Liver (tissue), 9 donors: Measurements from ENCODE around the gene DAPK3. TPM values are rescaled to one million over a fixed set of nuclear protein-coding genes. Genes with fewer than 3 reads are reported as not detected.
"Not testable (repeated sequence)": the region's sequence is repeated elsewhere in the genome, so short reads cannot be mapped to it uniquely, and the experiment has no call there.

Experiments used
- DNase-seq: peaks from one replicate; pipeline ENCODE4 v3.0.0-alpha.2; 2017; ENCODE audit warnings: low spot score
- H3K27ac ChIP-seq, 2 donors: one replicate each; pipeline ENCODE4 v1.7.0; 2013; ENCODE audit warnings: inconsistent platforms in 2 of 2, low read length in 2 of 2, control low read depth in 1 of 2, low read depth in 1 of 2, mild to moderate bottlenecking in 1 of 2
- H3K27me3 ChIP-seq, 4 donors: one replicate each; pipeline versions ENCODE4 v1.6.1 to v1.7.0; 2013; ENCODE audit warnings: low read length in 3 of 4, inconsistent platforms in 1 of 4, mild to moderate bottlenecking in 1 of 4, moderate library complexity in 1 of 4; ENCODE audit not compliant: control insufficient read depth in 4 of 4, insufficient read depth in 4 of 4
- H3K36me3 ChIP-seq, 4 donors: one replicate each; pipeline versions ENCODE4 v1.6.1 to v1.7.0; 2013; ENCODE audit warnings: low read length in 3 of 4, mild to moderate bottlenecking in 3 of 4, low read depth in 1 of 4, moderate library complexity in 1 of 4; ENCODE audit not compliant: control insufficient read depth in 4 of 4, insufficient read depth in 3 of 4
- H3K4me1 ChIP-seq, 4 donors: one replicate each; pipeline versions ENCODE4 v1.6.1 to v1.7.0; 2013; ENCODE audit warnings: low read length in 3 of 4, mild to moderate bottlenecking in 3 of 4, moderate library complexity in 1 of 4; ENCODE audit not compliant: control insufficient read depth in 4 of 4, insufficient read depth in 4 of 4
- H3K4me3 ChIP-seq, 3 donors: one replicate each; pipeline versions ENCODE4 v1.6.1 to v1.7.0; 2013; ENCODE audit warnings: low read length in 3 of 3, control low read depth in 1 of 3, low read depth in 1 of 3, mild to moderate bottlenecking in 1 of 3
- H3K9ac ChIP-seq, 2 donors: one replicate each; pipeline ENCODE4 v1.7.0; 2013; ENCODE audit warnings: low read length in 2 of 2, mild to moderate bottlenecking in 2 of 2, moderate library complexity in 2 of 2, control low read depth in 1 of 2, low read depth in 1 of 2
- H3K9me3 ChIP-seq, 4 donors: one replicate each; pipeline versions ENCODE4 v1.6.1 to v1.7.0; 2013; ENCODE audit warnings: low read length in 3 of 4; ENCODE audit not compliant: control insufficient read depth in 4 of 4
- CTCF ChIP-seq: fragments of 150-350 bp; IDR thresholded peaks from 2 replicates; pipeline ENCODE4 v1.5.1; 2017; ENCODE audit warnings: improper control_type of control experiment, low read depth, low read length; ENCODE audit not compliant: missing input control
- FOXA1 ChIP-seq: IDR thresholded peaks from 2 replicates; pipeline ENCODE4 v1.6.1; 2016; ENCODE audit warnings: antibody characterized with exemption
- FOXA2 ChIP-seq: IDR thresholded peaks from 2 replicates; pipeline ENCODE4 v1.6.1; 2016; ENCODE audit warnings: antibody characterized with exemption
- GABPA ChIP-seq, 2 donors: IDR thresholded peaks in 1 of 2; conservative IDR thresholded peaks in 1 of 2; 2 replicates each; pipeline ENCODE4 v1.6.1; 2016; ENCODE audit warnings: antibody characterized with exemption in 2 of 2, mild to moderate bottlenecking in 1 of 2, moderate library complexity in 1 of 2
- HNF4A ChIP-seq, 2 donors: conservative IDR thresholded peaks; 2 replicates each; pipeline ENCODE4 v1.6.1; 2016; ENCODE audit warnings: antibody characterized with exemption in 2 of 2, mild to moderate bottlenecking in 2 of 2
- HNF4G ChIP-seq: IDR thresholded peaks from 2 replicates; pipeline ENCODE4 v1.6.1; 2016; ENCODE audit warnings: antibody characterized with exemption
- MAX ChIP-seq: IDR thresholded peaks from 2 replicates; pipeline ENCODE4 v1.6.1; 2016; ENCODE audit warnings: antibody characterized with exemption
- NR2F2 ChIP-seq: IDR thresholded peaks from 2 replicates; pipeline ENCODE4 v1.6.1; 2016; ENCODE audit warnings: antibody characterized with exemption
- RAD21 ChIP-seq, 2 donors: IDR thresholded peaks; 2 replicates each; pipeline ENCODE4 v1.6.1; 2016; ENCODE audit warnings: antibody characterized with exemption in 2 of 2, mild to moderate bottlenecking in 2 of 2
- RXRA ChIP-seq, 2 donors: IDR thresholded peaks; 2 replicates each; pipeline ENCODE4 v1.6.1; 2017 to 2018; ENCODE audit warnings: antibody characterized with exemption in 2 of 2, mild to moderate bottlenecking in 1 of 2
- ZBTB33 ChIP-seq: IDR thresholded peaks from 2 replicates; pipeline ENCODE4 v1.6.1; 2016; ENCODE audit warnings: antibody characterized with exemption
- WGBS: extraction: QIAGEN DNeasy Blood & Tissue Kit; methylation state at CpG from one replicate; pipeline ENCODE4 v1.1.7; 2013; 5-methylcytosine and 5-hydroxymethylcytosine counted together
- polyA plus RNA-seq, 2 donors: library from polyadenylated mRNA; stranded (reverse) in 1 of 2; unstranded in 1 of 2; fragments of 200-250 nt in 1 of 2; fragments of >200 nt in 1 of 2; fragmentation: Nextera tagmentation in 1 of 2; extraction: Ambion mirVana in 1 of 2; gene quantifications; one replicate each; pipeline versions ENCODE4 v1.2.1 to v1.2.3, GENCODE V29; 2013 to 2015
- total RNA-seq, 2 donors: library from RNA; depleted of rRNA; stranded (reverse); fragments of >200 nt; gene quantifications; one replicate each; pipeline ENCODE4 v1.2.3, GENCODE V29; 2014
- donor health status: healthy.
- donor health status: healthy.
- donor health status: healthy.
- donor health status: healthy.
- donor health status: healthy.

DAPK3 gene
- total and polyA plus RNA-seq, 4 donors, result 3.0 to 29.5 (median 23.8) TPM

DNA sequence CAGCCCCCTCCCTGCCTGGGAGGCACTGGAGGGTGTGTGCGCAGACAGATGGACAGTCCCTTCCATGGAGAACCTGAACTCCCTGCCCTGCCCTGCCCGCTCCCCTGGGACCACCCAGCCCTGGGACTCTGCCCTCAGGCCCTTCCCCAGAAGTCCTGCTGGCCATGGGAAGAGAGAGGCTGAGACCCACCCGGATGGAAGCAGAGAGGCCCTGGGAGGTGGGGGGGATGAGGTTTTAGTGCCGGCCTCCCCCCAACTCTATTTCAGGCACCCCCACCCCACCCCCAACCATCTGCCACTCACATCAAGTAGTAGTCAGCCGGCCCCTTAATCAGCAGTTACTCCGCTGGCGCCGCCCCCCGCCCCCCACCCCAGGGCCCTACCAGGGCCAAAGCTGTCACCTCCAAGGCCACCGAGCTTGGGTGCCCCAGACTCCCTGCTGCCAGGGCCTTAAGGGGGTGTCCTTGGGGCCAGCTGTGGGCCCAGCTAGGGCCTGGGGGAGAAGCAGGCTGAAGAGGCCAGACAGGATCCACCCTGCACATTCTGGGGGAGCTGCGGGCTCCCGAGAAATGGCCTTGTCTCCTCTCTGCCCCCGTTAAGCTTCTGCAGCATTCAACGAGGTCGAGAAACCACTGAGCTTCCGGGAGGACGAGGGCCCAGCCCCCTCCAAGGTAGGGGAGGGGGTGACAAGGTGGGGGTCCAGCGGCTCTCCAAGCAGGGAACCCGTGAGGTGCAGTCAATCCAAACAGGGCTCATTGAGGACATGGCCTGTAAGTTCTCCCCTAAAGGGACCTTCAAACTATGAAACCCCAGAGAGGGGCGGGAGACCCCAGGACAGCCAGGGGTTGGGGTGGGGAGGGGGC is 20.7 kb downstream of the DAPK3 start:
- Histone ChIP-seq H3K27me3 (no peaks in the 10 kb centered on the region), H3K9me3 (no peaks in the 10 kb centered on the region), H3K4me3 (peak overlapping the region in 1 of 3 donors; percentile 1), H3K27ac (no peak overlapping the region), H3K36me3 (no peaks in the 10 kb centered on the region), H3K4me1 (peaks cover 0 to 1% (median 0%) of the 10 kb centered on the region in 4 donors), H3K9ac (no peak overlapping the region)
- TF ChIP-seq GABPA (IDR thresholded peaks at IDR 0.05 in 1 of 2, conservative IDR thresholded peaks at IDR 0.05 in 1 of 2) (no peak), RXRA (IDR thresholded peaks at IDR 0.05) (no peak), RAD21 (IDR thresholded peaks at IDR 0.05) (no peak), HNF4G (no peak), FOXA1 (no peak), FOXA2 (no peak), ZBTB33 (no peak), HNF4A (conservative IDR thresholded peaks at IDR 0.05) (no peak), NR2F2 (no peak), MAX (no peak), CTCF (no peak)
- no peak for DNase-seq
- WGBS, result 58% methylated on average over 20 of the region's 20 CpGs

DNA sequence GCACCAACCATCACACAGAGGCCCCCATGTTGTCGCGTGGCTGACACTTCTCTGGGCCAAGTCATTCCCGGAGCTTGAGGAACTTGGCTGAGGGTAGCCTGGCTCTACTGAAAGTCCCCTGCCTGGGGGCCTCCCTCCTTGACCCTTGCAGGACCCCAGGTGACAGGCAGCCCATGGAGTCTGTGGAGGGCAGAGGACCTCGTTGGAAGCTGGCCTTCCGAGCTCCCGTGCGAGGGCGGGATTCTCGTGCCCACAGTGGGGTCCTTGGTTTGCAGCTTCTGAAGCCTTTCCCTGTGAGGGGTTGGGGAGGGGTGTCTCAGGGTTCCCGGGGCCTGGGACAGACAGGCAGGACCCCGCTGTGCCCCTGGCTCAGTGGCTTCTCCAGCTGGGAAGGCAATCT is 21.6 kb downstream of the DAPK3 start:
- 84% methylated on average over 11 of the region's 11 CpGs for WGBS
- no peak overlapping the region for H3K4me3 ChIP-seq
- no peaks in the 10 kb centered on the region for H3K27me3 ChIP-seq

DNA sequence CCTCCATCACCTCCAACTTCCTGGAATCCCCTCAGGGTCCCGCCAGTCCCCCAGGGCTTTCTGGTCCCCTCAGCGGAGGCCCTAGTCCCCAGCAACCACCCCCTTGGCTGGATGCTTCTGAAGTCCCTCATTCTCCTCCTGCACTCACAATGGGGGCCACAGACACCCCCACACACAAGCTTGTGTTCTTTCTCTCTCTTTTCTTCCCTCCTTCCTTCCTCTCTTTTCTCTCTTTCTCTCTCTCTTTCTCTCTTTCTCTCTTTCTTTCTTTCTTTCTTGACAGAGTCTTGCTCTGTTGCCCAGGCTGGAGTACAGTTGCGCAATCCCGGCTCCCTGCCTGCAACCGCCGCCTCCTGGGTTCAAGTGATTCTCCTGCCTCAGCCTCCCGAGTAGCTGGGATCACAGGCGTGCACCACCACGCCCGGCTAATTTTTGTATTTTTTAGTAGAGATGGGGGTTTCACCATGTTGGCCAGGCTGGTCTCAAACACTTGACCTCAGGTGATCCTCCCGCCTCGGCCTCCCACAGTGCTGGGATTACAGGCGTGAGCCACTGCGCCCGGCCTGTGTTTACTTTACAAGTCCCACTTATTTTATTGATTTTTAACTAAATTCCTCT is 23.5 kb downstream of the DAPK3 start:
- H3K27me3 ChIP-seq, DNase-seq, H3K27ac ChIP-seq, H3K9me3 ChIP-seq, H3K4me3 ChIP-seq, H3K36me3 ChIP-seq, H3K4me1 ChIP-seq, H3K9ac ChIP-seq: not testable (repeated sequence)
- WGBS, result 74% methylated on average over 15 of the region's 15 CpGs

More for the DNA sequence above, 21.6 kb downstream of the DAPK3 start:
- Histone ChIP-seq H3K27ac (no peak overlapping the region), H3K9me3 (no peaks in the 10 kb centered on the region), H3K36me3 (no peaks in the 10 kb centered on the region), H3K9ac (no peak overlapping the region), H3K4me1 (peaks cover 0 to 1% (median 0%) of the 10 kb centered on the region in 4 donors)
- TF ChIP-seq HNF4G, result no peak
- no peak for DNase-seq
